ENCODE results near the gene GNAQ. TPM values are rescaled to one million over a fixed set of nuclear protein-coding genes. Genes with fewer than 3 reads are reported as not detected.
"Not testable (repeated sequence)": the region's sequence is repeated elsewhere in the genome, so short reads cannot be mapped to it uniquely, and the experiment has no call there.

The GNAQ gene
- total RNA-seq, 4 donors from 2014 or later: 13.1 to 19.7 (median 16.4) TPM

- intact Hi-C loops (cut with DNase I; ENCODE audit: low total_unique reads): no loop called here
- 95 to 98% methylated on average over 1 of the region's 1 CpG for WGBS, 2 donors
- no peak for DNase-seq (ENCODE audit: low spot score in 2 of 2)
- TF ChIP-seq CTCF (IDR thresholded peaks at IDR 0.05) (no peak), POLR2A (IDR thresholded peaks at IDR 0.05) (no peak)
- no peak overlapping the region for H3K4me3 ChIP-seq (ENCODE audit: low read depth, poor library complexity, severe bottlenecking)
Observed at GRCh38 chr9:77866878-77867277, 164.7 kb downstream of the GNAQ start.

- DNase-seq (ENCODE audit: low spot score in 2 of 2): no peak
- no peak overlapping the region for H3K4me3 ChIP-seq (ENCODE audit: low read depth, poor library complexity, severe bottlenecking)
- intact Hi-C loops (cut with DNase I; ENCODE audit: low total_unique reads): no loop called here
- no peak for TF ChIP-seq POLR2A (IDR thresholded peaks at IDR 0.05)
- TF ChIP-seq CTCF (IDR thresholded peaks at IDR 0.05): no peak
- 71 to 80% methylated on average over 4 of the region's 4 CpGs for WGBS, 2 donors
Observed at GRCh38 chr9:77865385-77866047, 166.1 kb downstream of the GNAQ start.

GRCh38 chr9:77864211-77864889, 167.3 kb downstream of the GNAQ start:
- no peak overlapping the region for H3K4me3 ChIP-seq (ENCODE audit: low read depth, poor library complexity, severe bottlenecking)
- intact Hi-C loops (cut with DNase I; ENCODE audit: low total_unique reads): no loop called here
- WGBS, 2 donors: 84 to 85% methylated on average over 5 of the region's 5 CpGs
- DNase-seq (ENCODE audit: low spot score in 2 of 2): no peak
- TF ChIP-seq POLR2A (IDR thresholded peaks at IDR 0.05) (no peak), CTCF (IDR thresholded peaks at IDR 0.05) (no peak)

GRCh38 chr9:77863638-77864037, 168.0 kb downstream of the GNAQ start:
- 96 to 97% methylated on average over 5 of the region's 5 CpGs for WGBS, 2 donors
- DNase-seq (ENCODE audit: low spot score in 2 of 2): not testable (repeated sequence)

GRCh38 chr9:77860953-77861352, 170.7 kb downstream of the GNAQ start:
- H3K4me3 ChIP-seq (ENCODE audit: low read depth, poor library complexity, severe bottlenecking); intact Hi-C loops (cut with DNase I; ENCODE audit: low total_unique reads); DNase-seq (ENCODE audit: low spot score in 2 of 2): not testable (repeated sequence)
- 94 to 96% methylated on average over 3 of the region's 3 CpGs for WGBS, 2 donors

More at GRCh38 chr9:77863638-77864037, 168.0 kb downstream of the GNAQ start:
- H3K4me3 ChIP-seq (ENCODE audit: low read depth, poor library complexity, severe bottlenecking); intact Hi-C loops (cut with DNase I; ENCODE audit: low total_unique reads): not testable (repeated sequence)

- no peak for DNase-seq (ENCODE audit: low spot score in 2 of 2)
- H3K4me3 ChIP-seq (ENCODE audit: low read depth, poor library complexity, severe bottlenecking): no peak overlapping the region
- intact Hi-C loops (cut with DNase I; ENCODE audit: low total_unique reads): no loop called here
- WGBS, 2 donors: 95 to 98% methylated on average over 2 of the region's 2 CpGs
- TF ChIP-seq CTCF (IDR thresholded peaks at IDR 0.05) (no peak), POLR2A (IDR thresholded peaks at IDR 0.05) (no peak)
Observed at GRCh38 chr9:77857513-77858259, 173.9 kb downstream of the GNAQ start.

Data from lower leg skin (tissue), 4 donors.